Measurements from ENCODE around the gene GAS2.

The GAS2 gene

GRCh38 chr11:22764735-22765134 lies 98.3 kb downstream of the GAS2 start:
- Histone ChIP-seq H3K9ac (ENCODE audit: low read length) (no peak overlapping the region), H3K27ac (ENCODE audit: low read length) (no peak overlapping the region), H3K36me3 (replicated peaks; ENCODE audit: insufficient read depth, low read length) (no peaks in the 10 kb centered on the region; the same call in 1 of the 2 replicates), H3K9me3 (replicated peaks; ENCODE audit: insufficient read depth, low read length) (no peaks in the 10 kb centered on the region), H3K4me1 (ENCODE audit: low read length) (peaks cover 4% of the 10 kb centered on the region), H3K27me3 (replicated peaks; ENCODE audit: insufficient read depth, low read length) (no peaks in the 10 kb centered on the region), H2AFZ (ENCODE audit: low read length) (no peak overlapping the region), H3K4me3 (ENCODE audit: low read length) (no peak overlapping the region), H3F3A (ENCODE audit: insufficient read depth, low read length) (no peaks in the 10 kb centered on the region), H3K4me2 (ENCODE audit: low read depth, low read length) (no peak overlapping the region), H3K9me2 (replicated peaks; ENCODE audit: insufficient read depth, low read length) (no peaks in the 10 kb centered on the region), H3K79me2 (ENCODE audit: low read length) (peaks cover 9% of the 10 kb centered on the region; the same call in 1 of the 2 replicates), H4K20me1 (ENCODE audit: insufficient read depth, low read length) (no peaks in the 10 kb centered on the region)
- DNase-seq: no peak
- TF ChIP-seq EZH2phosphoT487 (IDR thresholded peaks at IDR 0.05; ENCODE audit: low read length) (no peak), CTCF (IDR thresholded peaks at IDR 0.05; ENCODE audit: low read length) (no peak), EZH2 (optimal IDR thresholded peaks at IDR 0.05; ENCODE audit: low read depth, low read length) (no peak)

DNA sequence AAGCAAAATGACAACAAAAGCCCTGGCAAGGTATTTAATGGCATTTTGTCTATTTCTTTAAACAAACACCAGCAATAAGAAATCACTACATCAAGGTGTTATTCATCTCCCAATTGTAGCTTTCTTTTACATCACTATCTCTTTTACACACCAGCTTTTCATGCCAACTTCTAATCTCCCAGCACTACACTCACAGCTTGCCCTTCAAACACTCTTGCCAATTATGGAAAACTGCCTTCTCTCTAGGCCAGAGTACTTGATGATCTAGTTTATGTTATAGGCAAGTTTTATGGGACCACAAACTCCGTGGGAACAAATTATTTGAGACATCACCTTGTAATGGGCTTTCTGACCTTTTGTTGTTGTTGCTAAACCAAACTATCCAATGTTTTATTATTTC lies 101.9 kb downstream of the GAS2 start:
- no peaks in the 10 kb centered on the region for H3K4me1 ChIP-seq (ENCODE audit: low read length)
- no peaks in the 10 kb centered on the region for H3K27me3 ChIP-seq (replicated peaks; ENCODE audit: insufficient read depth, low read length)
- H3K4me2 ChIP-seq (ENCODE audit: low read depth, low read length): no peak overlapping the region
- H4K20me1 ChIP-seq (ENCODE audit: insufficient read depth, low read length): no peaks in the 10 kb centered on the region
- H3K9ac ChIP-seq (ENCODE audit: low read length): no peak overlapping the region
- TF ChIP-seq EZH2 (optimal IDR thresholded peaks at IDR 0.05; ENCODE audit: low read depth, low read length): no peak
- DNase-seq: no peak
- no peak overlapping the region for H3K4me3 ChIP-seq (ENCODE audit: low read length)
- no peak overlapping the region for H2AFZ ChIP-seq (ENCODE audit: low read length)
- H3K9me3 ChIP-seq (replicated peaks; ENCODE audit: insufficient read depth, low read length): no peaks in the 10 kb centered on the region
- no peaks in the 10 kb centered on the region for H3K36me3 ChIP-seq (replicated peaks; ENCODE audit: insufficient read depth, low read length)
- H3K9me2 ChIP-seq (replicated peaks; ENCODE audit: insufficient read depth, low read length): no peaks in the 10 kb centered on the region
- H3K79me2 ChIP-seq (ENCODE audit: low read length): no peaks in the 10 kb centered on the region
- no peak overlapping the region for H3K27ac ChIP-seq (ENCODE audit: low read length)
- no peaks in the 10 kb centered on the region for H3F3A ChIP-seq (ENCODE audit: insufficient read depth, low read length)

- no peak overlapping the region for H3K9ac ChIP-seq (ENCODE audit: low read length)
- H3K4me2 ChIP-seq (ENCODE audit: low read depth, low read length): no peak overlapping the region
- no peaks in the 10 kb centered on the region for H3K27me3 ChIP-seq (replicated peaks; ENCODE audit: insufficient read depth, low read length)
- H3K9me3 ChIP-seq (replicated peaks; ENCODE audit: insufficient read depth, low read length): no peaks in the 10 kb centered on the region
- H3K9me2 ChIP-seq (replicated peaks; ENCODE audit: insufficient read depth, low read length): no peaks in the 10 kb centered on the region
- no peaks in the 10 kb centered on the region for H3K36me3 ChIP-seq (replicated peaks; ENCODE audit: insufficient read depth, low read length)
- no peak for DNase-seq
- H4K20me1 ChIP-seq (ENCODE audit: insufficient read depth, low read length): no peaks in the 10 kb centered on the region
- no peaks in the 10 kb centered on the region; the same call in 1 of the 2 replicates for H3K4me1 ChIP-seq (ENCODE audit: low read length)
- no peak overlapping the region for H2AFZ ChIP-seq (ENCODE audit: low read length)
- H3K4me3 ChIP-seq (ENCODE audit: low read length): no peak overlapping the region
- no peaks in the 10 kb centered on the region for H3K79me2 ChIP-seq (ENCODE audit: low read length)
- no peak overlapping the region for H3K27ac ChIP-seq (ENCODE audit: low read length)
- no peak for TF ChIP-seq EZH2phosphoT487 (IDR thresholded peaks at IDR 0.05; ENCODE audit: low read length)
- TF ChIP-seq CTCF (IDR thresholded peaks at IDR 0.05; ENCODE audit: low read length): no peak
- no peak for TF ChIP-seq EZH2 (optimal IDR thresholded peaks at IDR 0.05; ENCODE audit: low read depth, low read length)
- no peaks in the 10 kb centered on the region for H3F3A ChIP-seq (ENCODE audit: insufficient read depth, low read length)
Measured at GRCh38 chr11:22769081-22769480, 102.7 kb downstream of the GAS2 start.

DNA sequence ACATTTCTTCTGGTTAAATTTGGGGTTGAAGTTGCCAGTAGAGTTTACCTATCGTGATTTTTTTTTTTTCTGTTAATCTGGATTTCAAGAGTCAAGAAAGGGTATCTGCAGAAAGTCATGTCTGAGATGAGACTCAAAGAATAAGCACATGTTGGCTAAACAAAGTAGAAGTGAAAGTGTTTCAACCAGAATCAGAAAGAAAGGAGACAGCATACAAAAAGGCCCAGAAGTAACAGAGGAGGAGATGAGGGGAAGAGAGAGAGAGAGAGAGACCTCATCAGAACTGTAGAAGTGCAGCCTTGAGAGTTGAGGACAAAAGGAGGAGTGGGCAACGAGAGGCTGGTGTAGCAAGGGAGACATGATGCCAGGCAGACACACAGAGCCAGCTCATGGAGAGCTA lies 108.3 kb downstream of the GAS2 start:
- no peak for TF ChIP-seq EZH2 (optimal IDR thresholded peaks at IDR 0.05; ENCODE audit: low read depth, low read length)
- 0 out of 2 replicates have a peak, but pooled peaks cover 2% of the 10 kb centered on the region for H3F3A ChIP-seq (ENCODE audit: insufficient read depth, low read length)
- peak overlapping the region; percentile 36; the same call in 1 of the 2 replicates for H2AFZ ChIP-seq (ENCODE audit: low read length)
- no peaks in the 10 kb centered on the region for H3K9me2 ChIP-seq (replicated peaks; ENCODE audit: insufficient read depth, low read length)
- H3K79me2 ChIP-seq (ENCODE audit: low read length): peaks cover 16% of the 10 kb centered on the region; the same call in 1 of the 2 replicates
- H3K27ac ChIP-seq (ENCODE audit: low read length): no peak overlapping the region
- H3K4me3 ChIP-seq (ENCODE audit: low read length): no peak overlapping the region
- H3K9ac ChIP-seq (ENCODE audit: low read length): no peak overlapping the region
- peaks cover 9% of the 10 kb centered on the region for H3K4me1 ChIP-seq (ENCODE audit: low read length)
- no peaks in the 10 kb centered on the region for H3K36me3 ChIP-seq (replicated peaks; ENCODE audit: insufficient read depth, low read length)
- H3K4me2 ChIP-seq (ENCODE audit: low read depth, low read length): peak overlapping the region; percentile 19
- H3K27me3 ChIP-seq (replicated peaks; ENCODE audit: insufficient read depth, low read length): no peaks in the 10 kb centered on the region
- no peaks in the 10 kb centered on the region for H3K9me3 ChIP-seq (replicated peaks; ENCODE audit: insufficient read depth, low read length)
- H4K20me1 ChIP-seq (ENCODE audit: insufficient read depth, low read length): no peaks in the 10 kb centered on the region
- DNase-seq: peak; percentile 31
